ENCODE measurements around the gene CALHM6.

CALHM6 gene

DNA sequence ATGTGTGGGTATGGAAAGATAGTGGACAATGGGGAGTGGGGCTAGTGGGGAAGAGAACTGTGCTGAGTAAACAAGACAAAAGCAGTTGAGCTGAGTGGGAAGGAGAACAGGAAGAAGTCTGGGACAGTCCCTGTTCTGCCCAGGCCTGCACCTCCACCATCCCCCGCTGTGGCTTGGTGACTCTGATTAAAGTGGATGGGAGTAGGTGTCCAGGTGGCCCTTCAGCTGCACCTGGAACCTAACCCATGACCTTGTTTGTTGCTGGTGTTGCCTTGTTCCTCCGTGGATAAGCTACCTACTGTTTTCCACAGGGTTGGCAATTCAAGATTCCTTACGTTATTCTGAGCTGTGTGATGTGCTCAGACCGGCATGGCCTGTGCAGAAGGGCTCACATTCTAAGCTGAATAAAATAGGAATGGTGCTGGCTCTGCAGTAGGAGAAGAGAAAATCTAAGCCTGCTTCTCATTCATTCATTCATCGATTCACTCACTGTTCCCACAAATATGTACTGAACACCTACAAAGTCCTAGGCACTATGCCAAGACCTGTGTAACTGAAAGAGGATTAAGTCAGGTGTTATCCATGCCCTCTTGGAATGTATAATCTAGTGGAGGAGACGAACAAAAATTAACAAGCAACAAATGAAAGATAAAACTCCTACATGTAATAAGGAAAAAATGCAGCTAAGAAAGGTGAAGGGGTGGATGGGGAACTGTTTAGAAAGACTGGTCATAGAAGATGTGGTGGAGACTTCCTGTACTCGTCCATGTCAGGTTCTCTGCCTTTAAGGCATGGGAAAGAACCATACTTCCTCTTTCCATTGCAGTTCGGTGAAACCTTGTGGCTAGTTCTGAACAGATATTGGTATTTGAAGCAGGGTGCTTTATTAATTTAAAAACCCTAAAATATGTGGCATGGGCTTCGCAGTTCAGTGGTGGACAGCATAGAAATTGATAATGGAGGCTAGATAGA is 10.1 kb upstream of the CALHM6 start:
- Histone ChIP-seq H4K20me1 (ENCODE audit: insufficient read depth, low read length) (no peaks in the 10 kb centered on the region), H3K79me2 (ENCODE audit: insufficient read depth, low read length) (no peaks in the 10 kb centered on the region), H2AFZ (ENCODE audit: low read length) (no peak overlapping the region), H3K4me2 (ENCODE audit: low read length) (no peak overlapping the region), H3F3A (ENCODE audit: insufficient read depth, low read length) (no peaks in the 10 kb centered on the region), H3K4me3 (ENCODE audit: low read depth, low read length, poor library complexity, severe bottlenecking) (no peak overlapping the region), H3K9me2 (ENCODE audit: low read depth, low read length) (no peaks in the 10 kb centered on the region), H3K27me3 (ENCODE audit: insufficient read depth, low read length) (no peaks in the 10 kb centered on the region), H3K9ac (ENCODE audit: low read length) (no peak overlapping the region), H3K4me1 (ENCODE audit: insufficient read depth, low read length, severe bottlenecking) (no peaks in the 10 kb centered on the region), H3K36me3 (ENCODE audit: insufficient read depth, low read length) (no peaks in the 10 kb centered on the region), H3K9me3 (ENCODE audit: low read length) (no peaks in the 10 kb centered on the region), H3K27ac (ENCODE audit: low read depth, low read length, poor library complexity, severe bottlenecking) (no peak overlapping the region)
- TF ChIP-seq, protein P1, sequence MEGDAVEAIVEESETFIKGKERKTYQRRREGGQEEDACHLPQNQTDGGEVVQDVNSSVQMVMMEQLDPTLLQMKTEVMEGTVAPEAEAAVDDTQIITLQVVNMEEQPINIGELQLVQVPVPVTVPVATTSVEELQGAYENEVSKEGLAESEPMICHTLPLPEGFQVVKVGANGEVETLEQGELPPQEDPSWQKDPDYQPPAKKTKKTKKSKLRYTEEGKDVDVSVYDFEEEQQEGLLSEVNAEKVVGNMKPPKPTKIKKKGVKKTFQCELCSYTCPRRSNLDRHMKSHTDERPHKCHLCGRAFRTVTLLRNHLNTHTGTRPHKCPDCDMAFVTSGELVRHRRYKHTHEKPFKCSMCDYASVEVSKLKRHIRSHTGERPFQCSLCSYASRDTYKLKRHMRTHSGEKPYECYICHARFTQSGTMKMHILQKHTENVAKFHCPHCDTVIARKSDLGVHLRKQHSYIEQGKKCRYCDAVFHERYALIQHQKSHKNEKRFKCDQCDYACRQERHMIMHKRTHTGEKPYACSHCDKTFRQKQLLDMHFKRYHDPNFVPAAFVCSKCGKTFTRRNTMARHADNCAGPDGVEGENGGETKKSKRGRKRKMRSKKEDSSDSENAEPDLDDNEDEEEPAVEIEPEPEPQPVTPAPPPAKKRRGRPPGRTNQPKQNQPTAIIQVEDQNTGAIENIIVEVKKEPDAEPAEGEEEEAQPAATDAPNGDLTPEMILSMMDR (IDR thresholded peaks at IDR 0.05; ENCODE audit: low read length): no peak
- TF ChIP-seq EZH2 (IDR thresholded peaks at IDR 0.05; ENCODE audit: borderline replicate concordance, low read length): no peak

DNA sequence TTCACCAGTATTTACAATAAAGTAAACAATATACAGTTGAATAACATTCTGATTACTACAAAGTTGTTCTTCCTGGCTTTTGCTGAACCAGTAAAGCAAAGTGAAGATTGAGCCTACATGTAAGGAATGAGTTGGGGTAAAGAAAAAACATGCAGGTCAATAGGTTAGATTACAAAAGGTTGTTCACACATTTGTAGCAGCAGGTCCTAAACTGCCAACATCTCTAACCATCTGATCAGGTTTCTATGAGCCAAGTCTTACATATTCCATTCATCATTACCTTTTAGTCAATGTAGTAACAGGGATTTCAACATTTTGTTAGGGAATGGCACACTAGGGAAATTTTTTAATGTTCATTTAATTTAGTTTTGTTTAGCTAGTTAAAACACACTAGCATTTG is 9.3 kb upstream of the CALHM6 start:
- TF ChIP-seq EZH2 (IDR thresholded peaks at IDR 0.05; ENCODE audit: borderline replicate concordance, low read length): no peak
- TF ChIP-seq, protein P1 (IDR thresholded peaks at IDR 0.05; ENCODE audit: low read length): no peak
- no peak overlapping the region for H3K4me3 ChIP-seq (ENCODE audit: low read depth, low read length, poor library complexity, severe bottlenecking)

DNA sequence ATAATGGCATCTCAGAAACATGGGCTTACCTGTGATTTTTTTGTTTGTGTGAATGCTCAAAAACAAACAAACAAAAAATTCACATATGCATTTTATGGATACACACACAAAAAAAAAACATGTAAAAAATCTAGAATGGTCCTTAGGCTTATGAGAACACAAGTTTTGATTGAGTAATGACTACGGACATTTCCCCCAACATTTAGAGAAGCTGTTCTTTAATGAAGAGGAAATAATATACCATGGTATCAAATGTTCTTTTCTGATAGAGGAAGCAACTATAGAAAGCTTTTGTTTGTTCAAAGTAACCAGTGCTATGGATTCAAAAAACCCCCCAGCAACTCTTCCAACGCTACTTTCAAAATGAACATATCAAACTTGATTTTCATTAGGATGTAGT is 8.6 kb upstream of the CALHM6 start:
- Histone ChIP-seq H3K4me2 (ENCODE audit: low read length) (no peak overlapping the region), H4K20me1 (ENCODE audit: insufficient read depth, low read length) (no peaks in the 10 kb centered on the region), H3K4me1 (ENCODE audit: insufficient read depth, low read length, severe bottlenecking) (no peaks in the 10 kb centered on the region), H2AFZ (ENCODE audit: low read length) (no peak overlapping the region), H3K9me2 (ENCODE audit: low read depth, low read length) (no peaks in the 10 kb centered on the region), H3F3A (ENCODE audit: insufficient read depth, low read length) (no peaks in the 10 kb centered on the region), H3K9me3 (ENCODE audit: low read length) (no peaks in the 10 kb centered on the region), H3K79me2 (ENCODE audit: insufficient read depth, low read length) (no peaks in the 10 kb centered on the region), H3K9ac (ENCODE audit: low read length) (no peak overlapping the region), H3K4me3 (ENCODE audit: low read depth, low read length, poor library complexity, severe bottlenecking) (no peak overlapping the region), H3K36me3 (ENCODE audit: insufficient read depth, low read length) (no peaks in the 10 kb centered on the region), H3K27ac (ENCODE audit: low read depth, low read length, poor library complexity, severe bottlenecking) (no peak overlapping the region), H3K27me3 (ENCODE audit: insufficient read depth, low read length) (no peaks in the 10 kb centered on the region)
- TF ChIP-seq EZH2 (IDR thresholded peaks at IDR 0.05; ENCODE audit: borderline replicate concordance, low read length): no peak
- TF ChIP-seq, protein P1 (IDR thresholded peaks at IDR 0.05; ENCODE audit: low read length): no peak

More for the DNA sequence above, 9.3 kb upstream of the CALHM6 start:
- H3K27me3 ChIP-seq (ENCODE audit: insufficient read depth, low read length): no peaks in the 10 kb centered on the region
- H3K27ac ChIP-seq (ENCODE audit: low read depth, low read length, poor library complexity, severe bottlenecking): no peak overlapping the region
- H4K20me1 ChIP-seq (ENCODE audit: insufficient read depth, low read length): no peaks in the 10 kb centered on the region
- no peaks in the 10 kb centered on the region for H3K9me2 ChIP-seq (ENCODE audit: low read depth, low read length)
- no peaks in the 10 kb centered on the region for H3K9me3 ChIP-seq (ENCODE audit: low read length)
- H3K4me2 ChIP-seq (ENCODE audit: low read length): no peak overlapping the region
- H3K79me2 ChIP-seq (ENCODE audit: insufficient read depth, low read length): no peaks in the 10 kb centered on the region
- H3K9ac ChIP-seq (ENCODE audit: low read length): no peak overlapping the region
- H3F3A ChIP-seq (ENCODE audit: insufficient read depth, low read length): no peaks in the 10 kb centered on the region
- no peaks in the 10 kb centered on the region for H3K36me3 ChIP-seq (ENCODE audit: insufficient read depth, low read length)
- H2AFZ ChIP-seq (ENCODE audit: low read length): no peak overlapping the region
- H3K4me1 ChIP-seq (ENCODE audit: insufficient read depth, low read length, severe bottlenecking): no peaks in the 10 kb centered on the region

Data from OCI-LY1 (cell line).